ENCODE data around the gene GCDH. TPM values are rescaled to one million over a fixed set of nuclear protein-coding genes. Genes with fewer than 3 reads are reported as not detected.

GCDH gene
- total RNA-seq, 4 donors from 2014 or later, result 19.2 to 39.5 (median 24.6) TPM

DNA sequence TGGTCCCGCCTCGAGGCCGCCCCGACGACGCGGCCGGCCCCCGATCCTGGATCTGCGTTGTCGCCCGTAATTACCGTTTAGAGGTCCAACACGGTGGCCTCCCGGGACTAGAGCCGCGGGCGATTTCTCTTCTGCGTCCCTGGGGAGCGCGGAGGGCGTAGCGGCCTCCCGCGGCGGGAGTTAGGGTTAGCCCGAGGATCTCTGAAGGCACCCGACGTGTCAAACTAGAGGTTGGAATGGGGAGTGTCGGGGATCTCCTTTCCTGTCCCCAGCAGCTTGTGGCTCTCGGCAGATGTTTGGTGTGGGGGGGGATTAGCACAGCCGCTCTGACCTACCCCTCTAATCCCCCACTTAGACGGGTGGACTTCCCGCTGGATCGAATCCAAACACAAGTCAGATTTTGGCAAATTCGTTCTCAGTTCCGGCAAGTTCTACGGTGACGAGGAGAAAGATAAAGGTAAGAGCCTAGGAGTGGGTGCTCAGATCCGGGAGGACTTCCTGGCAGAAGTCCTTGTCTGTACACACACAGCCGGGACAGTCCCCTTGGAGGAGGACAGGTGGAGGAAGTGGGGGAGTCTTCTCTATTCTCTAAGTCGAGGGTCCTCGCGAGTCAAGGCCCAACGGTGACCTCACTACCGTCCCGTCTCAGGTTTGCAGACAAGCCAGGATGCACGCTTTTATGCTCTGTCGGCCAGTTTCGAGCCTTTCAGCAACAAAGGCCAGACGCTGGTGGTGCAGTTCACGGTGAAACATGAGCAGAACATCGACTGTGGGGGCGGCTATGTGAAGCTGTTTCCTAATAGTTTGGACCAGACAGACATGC is 48.0 kb downstream of the GCDH start:
- WGBS, 2 donors, result 1 to 2% methylated on average over 39 to 49 of the region's 54 CpGs
- intact Hi-C loops (cut with DNase I; ENCODE audit: low total_unique reads), result no loop called here
- TF ChIP-seq POLR2A (IDR thresholded peaks at IDR 0.05), result no peak
- TF ChIP-seq, protein P1, sequence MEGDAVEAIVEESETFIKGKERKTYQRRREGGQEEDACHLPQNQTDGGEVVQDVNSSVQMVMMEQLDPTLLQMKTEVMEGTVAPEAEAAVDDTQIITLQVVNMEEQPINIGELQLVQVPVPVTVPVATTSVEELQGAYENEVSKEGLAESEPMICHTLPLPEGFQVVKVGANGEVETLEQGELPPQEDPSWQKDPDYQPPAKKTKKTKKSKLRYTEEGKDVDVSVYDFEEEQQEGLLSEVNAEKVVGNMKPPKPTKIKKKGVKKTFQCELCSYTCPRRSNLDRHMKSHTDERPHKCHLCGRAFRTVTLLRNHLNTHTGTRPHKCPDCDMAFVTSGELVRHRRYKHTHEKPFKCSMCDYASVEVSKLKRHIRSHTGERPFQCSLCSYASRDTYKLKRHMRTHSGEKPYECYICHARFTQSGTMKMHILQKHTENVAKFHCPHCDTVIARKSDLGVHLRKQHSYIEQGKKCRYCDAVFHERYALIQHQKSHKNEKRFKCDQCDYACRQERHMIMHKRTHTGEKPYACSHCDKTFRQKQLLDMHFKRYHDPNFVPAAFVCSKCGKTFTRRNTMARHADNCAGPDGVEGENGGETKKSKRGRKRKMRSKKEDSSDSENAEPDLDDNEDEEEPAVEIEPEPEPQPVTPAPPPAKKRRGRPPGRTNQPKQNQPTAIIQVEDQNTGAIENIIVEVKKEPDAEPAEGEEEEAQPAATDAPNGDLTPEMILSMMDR (IDR thresholded peaks at IDR 0.05), result no peak
- peak overlapping the region; percentile 99 for H3K4me3 ChIP-seq (ENCODE audit: low read depth, poor library complexity, severe bottlenecking)
- peak in 1 of 2 donors; percentile 91 for DNase-seq (ENCODE audit: low spot score in 2 of 2)

DNA sequence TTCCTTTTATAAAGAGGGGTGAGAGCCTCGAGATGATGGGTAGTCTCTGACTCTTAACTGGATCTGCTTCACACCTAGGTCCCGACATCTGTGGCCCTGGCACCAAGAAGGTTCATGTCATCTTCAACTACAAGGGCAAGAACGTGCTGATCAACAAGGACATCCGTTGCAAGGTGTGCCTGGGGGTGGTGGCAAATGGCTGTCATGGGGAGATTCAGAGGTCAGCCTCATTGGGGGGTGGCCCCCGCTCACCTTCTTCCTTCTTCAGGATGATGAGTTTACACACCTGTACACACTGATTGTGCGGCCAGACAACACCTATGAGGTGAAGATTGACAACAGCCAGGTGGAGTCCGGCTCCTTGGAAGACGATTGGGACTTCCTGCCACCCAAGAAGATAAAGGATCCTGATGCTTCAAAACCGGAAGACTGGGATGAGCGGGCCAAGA is 49.0 kb downstream of the GCDH start:
- TF ChIP-seq, protein P1 (IDR thresholded peaks at IDR 0.05), result no peak
- TF ChIP-seq POLR2A (IDR thresholded peaks at IDR 0.05), result no peak
- intact Hi-C loops (cut with DNase I; ENCODE audit: low total_unique reads), result loop anchor here (10.0 kb wide), 1 partner anchor 55 kb away; the partner anchor contains the start of genes DNASE2 and KLF1
- no peak for DNase-seq (ENCODE audit: low spot score in 2 of 2)
- H3K4me3 ChIP-seq (ENCODE audit: low read depth, poor library complexity, severe bottlenecking), result no peak overlapping the region
- WGBS, 2 donors, result 60 to 66% methylated on average over 10 of the region's 10 CpGs

DNA sequence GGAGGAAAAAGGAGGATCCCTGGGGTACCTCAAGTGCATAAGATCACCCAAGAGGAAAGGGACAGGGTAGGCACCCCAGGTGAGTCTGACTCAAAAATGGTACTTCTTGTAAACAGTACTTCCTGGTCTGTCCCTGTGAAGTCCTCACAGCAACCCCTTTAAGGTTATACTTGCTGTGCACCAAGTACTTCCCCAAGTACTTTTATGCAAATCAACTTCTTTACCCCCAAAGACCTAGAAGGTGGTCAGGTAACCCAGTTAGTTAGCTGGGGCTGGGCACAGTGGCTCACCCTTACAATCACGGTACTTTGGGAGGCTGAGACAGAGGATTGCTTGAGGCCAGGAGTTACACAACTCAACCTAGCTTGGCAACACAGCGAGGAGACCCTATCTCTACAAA is 49.9 kb downstream of the GCDH start:
- 72 to 86% methylated on average over 2 of the region's 2 CpGs for WGBS, 2 donors
- no peak for DNase-seq (ENCODE audit: low spot score in 2 of 2)
- H3K4me3 ChIP-seq (ENCODE audit: low read depth, poor library complexity, severe bottlenecking), result no peak overlapping the region
- TF ChIP-seq, protein P1 (IDR thresholded peaks at IDR 0.05), result no peak
- no peak for TF ChIP-seq POLR2A (IDR thresholded peaks at IDR 0.05)
- intact Hi-C loops (cut with DNase I; ENCODE audit: low total_unique reads), result loop anchor here (10.0 kb wide), 1 partner anchor 56 kb away; the partner anchor contains the start of genes DNASE2 and KLF1

DNA sequence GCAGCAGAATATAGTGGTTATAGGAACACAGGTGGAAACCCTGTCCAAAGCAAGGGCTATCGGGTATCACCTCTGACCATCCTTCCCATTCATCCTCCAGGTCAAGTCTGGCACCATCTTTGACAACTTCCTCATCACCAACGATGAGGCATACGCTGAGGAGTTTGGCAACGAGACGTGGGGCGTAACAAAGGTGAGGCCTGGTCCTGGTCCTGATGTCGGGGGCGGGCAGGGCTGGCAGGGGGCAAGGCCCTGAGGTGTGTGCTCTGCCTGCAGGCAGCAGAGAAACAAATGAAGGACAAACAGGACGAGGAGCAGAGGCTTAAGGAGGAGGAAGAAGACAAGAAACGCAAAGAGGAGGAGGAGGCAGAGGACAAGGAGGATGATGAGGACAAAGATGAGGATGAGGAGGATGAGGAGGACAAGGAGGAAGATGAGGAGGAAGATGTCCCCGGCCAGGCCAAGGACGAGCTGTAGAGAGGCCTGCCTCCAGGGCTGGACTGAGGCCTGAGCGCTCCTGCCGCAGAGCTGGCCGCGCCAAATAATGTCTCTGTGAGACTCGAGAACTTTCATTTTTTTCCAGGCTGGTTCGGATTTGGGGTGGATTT is 52.6 kb downstream of the GCDH start:
- 78 to 80% methylated on average over 18 of the region's 18 CpGs for WGBS, 2 donors
- no peak for DNase-seq (ENCODE audit: low spot score in 2 of 2)
- intact Hi-C loops (cut with DNase I; ENCODE audit: low total_unique reads), result loop anchor here (10.0 kb wide), 1 partner anchor 59 kb away; the partner anchor contains the start of genes DNASE2 and KLF1
- no peak overlapping the region for H3K4me3 ChIP-seq (ENCODE audit: low read depth, poor library complexity, severe bottlenecking)
- TF ChIP-seq, protein P1 (IDR thresholded peaks at IDR 0.05), result no peak
- no peak for TF ChIP-seq POLR2A (IDR thresholded peaks at IDR 0.05)

DNA sequence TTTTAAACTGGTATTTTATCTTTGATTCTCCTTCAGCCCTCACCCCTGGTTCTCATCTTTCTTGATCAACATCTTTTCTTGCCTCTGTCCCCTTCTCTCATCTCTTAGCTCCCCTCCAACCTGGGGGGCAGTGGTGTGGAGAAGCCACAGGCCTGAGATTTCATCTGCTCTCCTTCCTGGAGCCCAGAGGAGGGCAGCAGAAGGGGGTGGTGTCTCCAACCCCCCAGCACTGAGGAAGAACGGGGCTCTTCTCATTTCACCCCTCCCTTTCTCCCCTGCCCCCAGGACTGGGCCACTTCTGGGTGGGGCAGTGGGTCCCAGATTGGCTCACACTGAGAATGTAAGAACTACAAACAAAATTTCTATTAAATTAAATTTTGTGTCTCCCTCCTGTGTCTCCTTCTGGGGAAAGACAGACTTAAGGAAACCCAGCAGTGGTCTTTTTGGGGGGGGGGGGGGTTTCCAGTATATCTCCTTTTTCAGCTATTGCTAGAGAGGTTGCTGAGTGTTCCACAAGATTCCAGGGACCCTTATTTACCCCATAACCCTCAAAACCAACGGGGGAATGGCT is 53.2 kb downstream of the GCDH start:
- WGBS, 2 donors, result 47 to 69% methylated on average over 2 of the region's 2 CpGs
- no peak overlapping the region for H3K4me3 ChIP-seq (ENCODE audit: low read depth, poor library complexity, severe bottlenecking)
- DNase-seq (ENCODE audit: low spot score in 2 of 2), result no peak
- TF ChIP-seq, protein P1 (IDR thresholded peaks at IDR 0.05), result no peak
- intact Hi-C loops (cut with DNase I; ENCODE audit: low total_unique reads), result loop anchor here (10.0 kb wide), 1 partner anchor 59 kb away; the partner anchor contains the start of genes DNASE2 and KLF1

Measured in lower leg skin (tissue), 4 donors.